Right cardiac atrium (tissue), 5 donors: Measurements from ENCODE around the gene PIM1. TPM values are rescaled to one million over a fixed set of nuclear protein-coding genes. Genes with fewer than 3 reads are reported as not detected.

ENCODE experiments used
- ATAC-seq, 2 donors: fragments of 200-7000 bp; cut with Tn5 transposase; one replicate each; pipeline versions ENCODE4 v1.8.0 to v1.9.1; 2020; ENCODE audit warnings: moderate library complexity in 2 of 2, mild to moderate bottlenecking in 1 of 2
- DNase-seq, 3 donors: peaks; one replicate each; pipeline ENCODE4 v3.0.0-alpha.2; 2020
- H3K27ac ChIP-seq: one replicate; pipeline ENCODE4 v1.5.1; 2013; ENCODE audit warnings: mild to moderate bottlenecking, low read length, control low read depth, moderate library complexity
- H3K27me3 ChIP-seq: one replicate; pipeline ENCODE4 v1.6.1; 2013; ENCODE audit not compliant: control insufficient read depth, insufficient read depth
- H3K4me1 ChIP-seq: one replicate; pipeline ENCODE4 v1.6.1; 2013; ENCODE audit warnings: low read length; ENCODE audit not compliant: control insufficient read depth, insufficient read depth
- H3K4me3 ChIP-seq: one replicate; pipeline ENCODE4 v1.5.1; 2013; ENCODE audit warnings: low read length, control low read depth
- H3K9me3 ChIP-seq: one replicate; pipeline ENCODE4 v1.6.1; 2013; ENCODE audit warnings: low read length; ENCODE audit not compliant: control insufficient read depth
- WGBS: extraction: QIAGEN DNeasy Blood & Tissue Kit; methylation state at CpG from one replicate; pipeline ENCODE4 v1.1.7; 2013; 5-methylcytosine and 5-hydroxymethylcytosine counted together
- intact Hi-C, 4 donors: fragments of 100-400 bp; cut with DNase I; formaldehyde crosslinking; loops; one replicate each; pipeline versions ENCODE4 v1.11.0 to v1.14.0; 2022 to 2023
- long read RNA-seq, 4 donors: library from polyadenylated mRNA; unstranded; transcript quantifications; one replicate each; pipeline ENCODE4 v2.0.0, GENCODE V29; 2020 to 2021
- polyA plus RNA-seq: library from polyadenylated mRNA; stranded (reverse); fragments of 200-250 nt; gene quantifications from one replicate; pipeline ENCODE4 v1.2.3, GENCODE V29; 2013
- total RNA-seq, 4 donors: library from RNA; stranded (reverse); fragmentation: NEBNext Ultra II Directional; extraction: Animal tissue kit (Norgen Biotek cat#: 25700); gene quantifications; one replicate each; pipeline ENCODE4 v1.2.1, GENCODE V29; 2021
- donor health status: healthy with polysubstance abuse.
- donor health status: DM: no; HTN: yes; CAD: no.
- donor health status: DM: no; HTN: no; CAD: no.
- donor health status: DM: no; HTN: yes; CAD: no; lungs with severe emphysema.
- donor health status: DM: yes; HTN: yes; CAD: no.

Gene PIM1
- total RNA-seq = 10 to 100 TPM; 22.5 to 72.5 (median 32.1) TPM
- polyA plus RNA-seq = 44.2 TPM
- long read RNA-seq, donor 1, transcript PIM1-201 (6 exons, 2,650 nt) = major isoform, 50 of 61 reads
- long read RNA-seq, donor 1, partial matches to known transcripts = 2 of 61 reads
- long read RNA-seq, donor 1, other reads (novel, unspliced or antisense) = 9 of 61 reads
- long read RNA-seq, donor 2, transcript PIM1-201 (6 exons, 2,650 nt) = major isoform, 34 of 45 reads
- long read RNA-seq, donor 2, partial matches to known transcripts = 8 of 45 reads
- long read RNA-seq, donor 2, other reads (novel, unspliced or antisense) = 3 of 45 reads
- long read RNA-seq, donor 3, transcript PIM1-201 (6 exons, 2,650 nt) = major isoform, 412 of 473 reads
- long read RNA-seq, donor 3, partial matches to known transcripts = 32 of 473 reads
- long read RNA-seq, donor 3, other reads (novel, unspliced or antisense) = 29 of 473 reads
- long read RNA-seq, donor 4, transcript PIM1-201 (6 exons, 2,650 nt) = major isoform, 16 of 17 reads
- long read RNA-seq, donor 4, partial matches to known transcripts = 1 of 17 reads
- long read RNA-seq, donor 4, other reads (novel, unspliced or antisense) = 0 of 17 reads

DNA sequence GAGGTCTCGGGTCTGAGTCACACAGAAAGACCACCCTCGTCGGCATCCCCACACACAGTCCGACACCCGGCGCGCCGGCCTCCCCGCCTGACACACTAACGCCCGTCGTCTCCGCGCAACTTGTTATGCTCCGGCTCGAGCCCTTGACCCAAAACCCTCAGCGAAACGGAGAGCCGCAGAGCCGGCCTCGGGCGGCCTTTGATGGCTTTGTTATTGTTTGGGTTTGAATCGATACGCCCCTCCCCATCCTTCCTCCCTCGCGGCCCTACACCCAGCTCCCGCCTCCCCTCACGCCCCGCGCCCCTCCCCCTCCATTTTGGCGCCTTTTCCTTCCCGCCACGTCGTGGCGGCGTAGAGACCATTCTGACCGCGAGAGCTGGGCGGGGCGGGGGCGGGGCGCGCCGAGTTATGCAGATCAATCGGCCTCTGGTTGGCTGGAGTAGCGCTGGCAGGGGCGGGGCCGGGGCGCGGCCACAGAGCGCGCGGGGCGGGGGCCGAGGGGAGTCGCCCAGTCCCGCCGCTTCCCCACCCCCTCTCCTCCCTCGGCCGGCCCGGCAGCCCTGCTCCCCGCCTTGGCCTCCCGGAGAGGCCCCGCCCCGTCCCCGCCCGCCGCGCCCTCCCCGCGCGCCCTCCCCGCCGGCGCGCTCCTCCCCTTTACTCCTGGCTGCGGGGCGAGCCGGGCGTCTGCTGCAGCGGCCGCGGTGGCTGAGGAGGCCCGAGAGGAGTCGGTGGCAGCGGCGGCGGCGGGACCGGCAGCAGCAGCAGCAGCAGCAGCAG lies at the start of gene PIM1:
PIM1 (plus strand) TSS at position 657 of the 777 bp plus-strand sequence. CDS start 424 bp downstream, outside the sequence.
- DNase-seq (peak; percentile 100), ATAC-seq (peak; percentile 95 to 97)
- WGBS = under 1% methylated on average over 89 of the region's 90 CpGs
- no peaks in the 10 kb centered on the region for H3K27me3 ChIP-seq
- H3K4me1 ChIP-seq = peaks cover 3% of the 10 kb centered on the region
- peak within 1 kb of the TSS; percentile 99 for H3K27ac ChIP-seq
- intact Hi-C loops = loop anchor here in 3 of 4 donors (2.0 to 10.0 kb wide), 6 partner anchors 38 to 145 kb away; no protein-coding TSS in a partner anchor
- peak within 1 kb of the TSS; percentile 72 for H3K4me3 ChIP-seq
- no peaks in the 10 kb centered on the region for H3K9me3 ChIP-seq

DNA sequence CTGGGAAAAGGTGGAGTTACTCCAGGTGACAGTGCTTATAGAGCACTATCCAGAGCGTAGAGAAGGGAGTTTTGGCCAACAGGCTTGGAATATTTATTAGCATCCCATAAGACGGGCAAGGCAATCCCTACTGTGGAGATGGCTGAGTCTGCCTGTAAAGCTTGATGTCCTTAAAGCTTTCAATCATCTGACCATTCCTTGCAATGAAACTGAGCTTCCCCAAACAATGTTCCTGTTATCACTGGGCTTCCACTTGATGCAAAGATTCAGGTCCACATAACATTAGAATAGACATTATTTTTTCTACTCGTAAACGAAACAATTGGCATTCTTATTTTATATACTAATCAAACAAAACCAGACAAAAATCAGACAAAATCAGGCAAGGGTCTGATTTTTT lies 48.4 kb upstream of the PIM1 start:
- intact Hi-C loops = no loop called here
- DNase-seq = no peak
- ATAC-seq = no peak
- Histone ChIP-seq H3K4me3 (no peak overlapping the region), H3K9me3 (no peaks in the 10 kb centered on the region), H3K27me3 (no peaks in the 10 kb centered on the region), H3K27ac (no peak overlapping the region), H3K4me1 (peaks cover 5% of the 10 kb centered on the region)
- 93% methylated on average over 4 of the region's 4 CpGs for WGBS

DNA sequence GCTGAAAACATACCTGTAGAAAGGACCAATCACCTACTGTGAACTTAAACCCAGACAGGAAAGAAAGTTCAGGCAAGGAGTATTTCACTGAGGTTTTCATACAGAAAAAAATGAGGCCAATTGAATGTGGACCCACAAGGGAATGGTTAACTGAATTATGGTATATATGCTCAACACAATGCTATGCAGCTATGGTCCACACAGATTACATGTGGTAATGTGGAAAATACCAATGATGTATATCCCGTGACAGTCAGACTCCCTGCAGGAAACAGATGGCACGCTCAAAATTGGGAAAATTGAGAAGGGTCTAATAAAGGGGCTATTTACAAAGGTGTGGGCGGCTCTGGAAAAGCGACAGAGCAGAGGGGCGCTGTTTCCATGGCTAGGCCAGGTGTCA lies 47.1 kb upstream of the PIM1 start:
- 97% methylated on average over 5 of the region's 5 CpGs for WGBS
- no peak overlapping the region for H3K27ac ChIP-seq
- ATAC-seq = no peak
- peaks cover 5% of the 10 kb centered on the region for H3K4me1 ChIP-seq
- no peak for DNase-seq
- H3K4me3 ChIP-seq = no peak overlapping the region
- intact Hi-C loops = no loop called here
- H3K27me3 ChIP-seq = no peaks in the 10 kb centered on the region
- no peaks in the 10 kb centered on the region for H3K9me3 ChIP-seq

DNA sequence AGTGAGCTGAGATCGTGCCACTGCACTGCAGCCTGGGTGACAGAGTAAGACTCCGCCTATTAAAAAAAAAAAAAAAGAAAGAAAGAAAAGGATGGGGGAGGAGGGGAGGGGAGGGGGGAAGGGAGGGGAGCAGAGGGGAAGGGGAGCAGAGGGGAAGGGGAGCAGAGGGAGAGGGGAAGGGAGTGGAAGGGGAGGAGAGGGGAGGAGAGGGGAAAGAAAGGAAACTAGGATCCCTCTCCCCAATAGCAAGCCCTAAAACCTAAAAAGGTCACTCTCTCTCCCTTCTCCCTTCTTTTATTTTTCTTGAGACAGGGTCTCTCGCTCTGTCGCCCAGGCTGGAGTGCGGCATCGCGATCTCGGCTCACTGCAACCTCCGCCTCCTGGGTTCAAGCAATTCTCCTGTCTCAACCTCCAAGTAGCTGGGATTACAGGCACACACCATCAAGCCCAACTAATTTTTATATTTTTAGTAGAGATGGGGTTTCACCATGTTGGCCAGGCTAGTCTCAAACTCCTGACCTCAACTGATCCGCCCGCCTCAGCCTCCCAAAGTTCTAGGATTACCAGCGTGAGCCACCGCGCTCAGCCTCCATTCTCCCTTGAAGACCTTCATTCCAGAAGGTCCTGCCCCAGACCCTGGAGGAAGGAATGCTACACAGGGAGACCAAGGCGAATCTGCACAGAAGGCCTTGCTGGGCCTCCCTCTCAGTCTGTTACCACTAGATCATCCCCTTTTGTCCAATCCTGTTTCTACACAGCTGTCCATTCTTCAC lies 45.8 kb upstream of the PIM1 start:
- Histone ChIP-seq H3K27me3 (no peaks in the 10 kb centered on the region), H3K27ac (no peak overlapping the region), H3K9me3 (no peaks in the 10 kb centered on the region), H3K4me1 (peaks cover 7% of the 10 kb centered on the region), H3K4me3 (no peak overlapping the region)
- 97% methylated on average over 15 of the region's 15 CpGs for WGBS
- ATAC-seq (no peak), DNase-seq (no peak)
- intact Hi-C loops = no loop called here

DNA sequence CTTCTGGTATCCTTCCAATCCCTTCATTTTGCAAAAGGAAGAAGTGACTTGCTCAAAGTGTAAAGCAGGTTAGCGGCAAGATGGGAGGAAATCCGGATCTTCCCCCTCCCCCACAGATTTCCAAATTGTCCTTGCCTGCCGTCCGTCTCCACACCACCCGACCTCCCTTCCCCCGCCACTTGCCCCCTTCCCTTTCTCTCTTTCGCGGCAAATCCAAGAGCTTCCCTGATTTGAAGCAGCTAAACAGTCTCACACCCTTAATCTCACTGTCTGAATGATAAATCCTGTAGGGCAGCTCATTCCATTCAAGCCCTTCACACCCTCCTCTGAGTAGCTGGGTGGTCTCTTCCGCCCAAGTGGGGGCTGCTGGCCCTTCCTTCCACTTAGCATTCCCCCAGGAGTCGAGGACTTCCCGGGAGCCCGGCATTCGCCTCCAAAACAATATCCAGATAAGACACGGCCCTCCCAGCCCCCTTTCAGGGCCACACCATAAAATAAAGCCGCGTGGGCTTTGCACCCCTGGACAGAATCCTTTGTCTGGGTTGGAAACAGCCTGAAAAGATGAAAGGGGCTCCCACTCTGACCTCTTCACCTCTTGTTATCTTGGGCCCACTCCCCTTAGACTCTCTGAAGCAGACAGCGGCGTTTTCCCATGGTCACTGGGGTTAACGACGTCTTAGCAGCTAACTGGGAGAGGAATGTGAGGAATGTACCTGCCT lies 44.0 kb upstream of the PIM1 start:
- peak overlapping the region; percentile 1 for H3K27ac ChIP-seq
- no peaks in the 10 kb centered on the region for H3K9me3 ChIP-seq
- intact Hi-C loops = loop anchor here in 1 of 4 donors (5.0 kb wide), 1 partner anchor 46 kb away; the partner anchor contains the start of gene PIM1
- ATAC-seq = no peak
- peaks cover 7% of the 10 kb centered on the region for H3K4me1 ChIP-seq
- DNase-seq = no peak
- H3K27me3 ChIP-seq = no peaks in the 10 kb centered on the region
- 20% methylated on average over 20 of the region's 20 CpGs for WGBS
- no peak overlapping the region for H3K4me3 ChIP-seq

DNA sequence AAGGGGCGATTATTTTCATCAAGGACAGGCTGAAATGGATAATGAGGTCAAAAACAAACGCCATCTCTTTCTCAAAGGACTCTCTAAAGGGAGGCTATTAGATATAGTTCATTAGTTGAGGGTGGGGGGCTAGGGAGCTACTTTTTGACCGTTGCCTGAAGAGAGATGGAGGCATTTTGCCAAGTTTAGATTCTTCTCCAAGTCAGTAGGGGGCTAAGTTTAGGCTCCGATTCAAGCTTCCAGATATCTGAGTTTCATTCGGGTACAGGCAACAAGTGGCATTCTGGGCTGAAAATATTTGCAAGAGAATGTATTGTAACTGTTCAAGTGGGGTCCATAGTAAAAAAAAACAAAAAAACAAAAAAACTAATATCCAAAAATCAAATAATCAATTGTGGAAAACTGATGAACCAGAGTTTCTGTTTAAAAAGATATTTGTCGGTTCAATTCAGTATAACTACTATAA lies 43.4 kb upstream of the PIM1 start:
- no peak for ATAC-seq
- no peak overlapping the region for H3K4me3 ChIP-seq

DNA sequence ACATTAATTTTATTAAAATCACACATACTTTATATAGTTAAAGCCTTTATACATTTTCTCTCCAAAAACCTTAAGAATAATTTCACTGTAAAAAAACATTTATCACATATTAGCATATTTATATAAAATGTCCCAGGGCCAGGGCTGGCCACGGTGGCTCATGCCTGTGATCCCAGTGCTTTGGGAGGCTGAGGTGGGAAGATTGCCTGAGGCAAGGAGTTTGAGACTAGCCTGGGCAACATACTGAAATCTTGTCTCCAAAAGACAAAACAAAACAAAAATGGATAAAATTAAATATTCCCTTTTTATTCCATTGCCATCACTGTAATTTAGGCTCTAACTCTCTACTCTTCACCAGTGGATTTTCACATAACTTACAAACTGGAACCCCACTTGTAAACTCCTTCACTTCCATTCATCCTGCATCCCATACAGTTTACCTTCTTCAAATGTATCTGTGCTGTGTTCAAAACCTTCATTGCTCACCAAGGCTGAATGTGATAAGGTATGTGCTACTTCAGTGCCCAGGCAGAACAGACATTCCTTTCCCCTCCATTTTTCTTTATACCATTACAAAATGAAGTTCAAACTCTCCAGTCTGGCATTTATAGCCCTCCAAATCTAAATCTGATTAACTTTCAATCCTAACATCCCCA lies 42.9 kb upstream of the PIM1 start:
- no peak for DNase-seq
- Histone ChIP-seq H3K27me3 (no peaks in the 10 kb centered on the region), H3K4me3 (no peak overlapping the region), H3K27ac (no peak overlapping the region), H3K9me3 (no peaks in the 10 kb centered on the region), H3K4me1 (peaks cover 9% of the 10 kb centered on the region)
- 73% methylated on average over 1 of the region's 1 CpG for WGBS
- intact Hi-C loops = loop anchor here in 1 of 4 donors (5.0 kb wide), 1 partner anchor 45 kb away; the partner anchor contains the start of gene PIM1
- no peak for ATAC-seq

More for the DNA sequence above, 43.4 kb upstream of the PIM1 start:
- Histone ChIP-seq H3K4me1 (peaks cover 9% of the 10 kb centered on the region), H3K9me3 (no peaks in the 10 kb centered on the region), H3K27ac (peak overlapping the region; percentile 1), H3K27me3 (no peaks in the 10 kb centered on the region)
- no peak for DNase-seq
- WGBS = 47% methylated on average over 6 of the region's 6 CpGs
- intact Hi-C loops = loop anchor here in 1 of 4 donors (5.0 kb wide), 1 partner anchor 46 kb away; the partner anchor contains the start of gene PIM1

DNA sequence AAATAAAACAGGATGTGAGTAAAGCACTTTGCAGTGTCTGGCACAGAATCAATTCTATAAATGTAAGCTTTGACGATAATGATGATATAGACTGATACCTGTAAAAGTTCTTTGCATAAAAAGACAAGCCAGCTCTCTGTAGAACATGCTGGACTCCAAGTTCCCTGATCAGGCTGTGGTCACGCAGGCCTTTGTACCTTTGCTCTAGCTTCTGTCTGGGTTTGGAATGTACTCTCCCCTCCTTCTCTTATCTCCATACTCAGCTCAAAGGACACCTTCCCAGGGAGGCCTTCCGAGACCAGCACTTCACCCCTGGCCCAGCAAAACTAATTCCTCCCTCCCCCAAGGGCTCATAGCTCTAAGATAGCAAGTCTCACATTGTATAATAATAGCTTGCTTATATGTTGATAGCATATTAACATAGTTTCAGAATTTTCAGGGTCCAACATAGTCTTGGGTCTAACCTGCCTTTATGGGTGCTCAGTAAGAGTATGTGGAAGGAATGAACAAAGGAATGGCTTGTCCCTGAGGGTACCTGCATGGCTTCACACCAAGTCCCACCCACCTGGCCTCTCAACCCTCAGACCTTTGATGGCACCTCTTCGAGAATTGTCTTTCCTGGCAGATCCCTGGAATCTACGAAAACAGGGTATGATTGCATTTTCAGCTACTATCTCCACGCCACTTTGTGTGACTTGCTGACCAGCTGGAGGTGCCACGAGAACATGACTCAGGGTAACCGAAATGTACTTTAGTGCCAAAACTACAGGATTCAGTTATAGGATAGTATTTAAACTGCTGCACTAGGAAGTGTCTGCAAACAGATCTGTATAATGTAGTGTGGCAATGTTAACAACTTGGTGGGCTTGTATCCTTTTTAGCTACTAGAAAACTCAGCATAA lies 41.7 kb upstream of the PIM1 start:
- peak; percentile 65 to 70 for ATAC-seq
- WGBS = 60% methylated on average over 8 of the region's 8 CpGs
- intact Hi-C loops = loop anchor here in 1 of 4 donors (5.0 kb wide), 1 partner anchor 44 kb away; the partner anchor contains the start of gene PIM1
- H3K27me3 ChIP-seq = no peaks in the 10 kb centered on the region
- peaks cover 9% of the 10 kb centered on the region for H3K4me1 ChIP-seq
- H3K27ac ChIP-seq = peak overlapping the region; percentile 98
- peak in 2 of 3 donors; percentile 23 to 49 for DNase-seq
- no peak overlapping the region for H3K4me3 ChIP-seq
- H3K9me3 ChIP-seq = no peaks in the 10 kb centered on the region
